Activated T-cell treated with anti-CD3 and anti-CD28 coated beads, Interleukin-2, amount 50 U/mL, for 4 hours (primary cell): Measurements from ENCODE around the gene DUSP11. TPM values are rescaled to one million over a fixed set of nuclear protein-coding genes. Genes with fewer than 3 reads are reported as not detected.

Experiments
- ATAC-seq, 2 donors: fragments of 200-7000 bp; cut with Tn5 transposase; one replicate each; pipeline ENCODE4 v1.10.0; 2021
- DNase-seq: peaks from one replicate; pipeline ENCODE4 v3.0.0-alpha.2; 2020
- H3K27me3 Mint-ChIP-seq: one replicate; pipeline ENCODE4 v1.8.0; 2021; ENCODE audit warnings: low read depth, mixed read lengths
- H3K36me3 Mint-ChIP-seq: one replicate; pipeline ENCODE4 v1.8.0; 2022; ENCODE audit warnings: mixed read lengths; ENCODE audit not compliant: insufficient read depth
- H3K4me1 Mint-ChIP-seq: one replicate; pipeline ENCODE4 v1.8.0; 2021; ENCODE audit warnings: low read depth, mixed read lengths
- H3K4me3 Mint-ChIP-seq: one replicate; pipeline ENCODE4 v1.8.0; 2021; ENCODE audit warnings: mild to moderate bottlenecking, moderate library complexity, mixed read lengths
- H3K9me3 Mint-ChIP-seq: one replicate; pipeline ENCODE4 v1.8.0; 2021; ENCODE audit warnings: mixed read lengths
- total RNA-seq, 3 donors: library from RNA; stranded (reverse); gene quantifications; one replicate each; pipeline ENCODE4 v1.2.1, GENCODE V29; 2021

The DUSP11 gene
- 10 to 100 TPM; 33.2 to 35.4 (median 34.2) TPM for total RNA-seq

GRCh38 chr2:73779467-73780236 lies at the start of gene DUSP11:
Gene DUSP11, minus strand, starts transcription at chr2:73780103. Its CDS starts 129 bp downstream, at chr2:73779974.
- H3K4me3 Mint-ChIP-seq: peak within 1 kb of the TSS; percentile 97
- peak; percentile 100 for ATAC-seq
- H3K27me3 Mint-ChIP-seq: peaks cover 6% of the 10 kb centered on the region
- H3K9me3 Mint-ChIP-seq: no peaks in the 10 kb centered on the region
- peaks cover 17% of the 10 kb centered on the region for H3K36me3 Mint-ChIP-seq
- peaks cover 28% of the 10 kb centered on the region for H3K4me1 Mint-ChIP-seq
- DNase-seq: peak; percentile 96

DNA sequence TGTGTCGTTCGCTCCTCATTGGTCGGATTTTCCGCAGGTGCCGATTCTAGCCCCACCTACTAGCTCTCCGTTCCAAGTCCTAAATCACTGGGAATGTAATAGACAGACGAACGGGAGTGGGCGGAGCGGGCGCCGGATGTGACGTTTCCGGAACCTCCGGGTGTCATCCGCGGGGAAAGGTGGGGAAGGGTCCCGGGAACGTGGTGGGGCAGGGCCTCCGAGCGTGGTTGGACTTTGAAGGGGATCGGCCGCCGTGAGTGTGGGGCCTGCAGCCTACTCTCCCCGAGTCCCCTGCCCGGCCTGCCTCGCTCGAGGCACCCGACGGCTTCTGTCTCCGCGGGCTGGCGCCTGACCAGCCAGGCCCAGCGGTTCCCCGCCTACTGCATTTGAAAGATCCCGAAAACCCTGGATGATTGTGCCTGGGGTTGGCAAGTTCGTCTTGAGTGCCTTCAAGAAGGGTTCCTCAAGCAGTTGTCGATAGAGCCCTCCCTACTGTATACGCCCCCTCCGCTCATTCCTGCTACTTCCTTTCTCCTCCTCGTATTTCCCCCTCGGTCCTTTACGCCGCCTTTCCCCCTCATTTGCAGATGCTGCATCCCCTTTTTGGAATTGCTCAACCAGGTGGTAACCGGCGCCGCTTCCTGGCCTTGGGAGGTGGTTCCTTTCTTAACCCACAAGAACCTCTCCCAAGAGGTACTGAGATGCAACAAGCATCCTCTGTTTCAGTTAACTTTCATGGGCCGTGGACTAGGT lies 49.1 kb upstream of the DUSP11 start, which contains the start of gene STAMBP:
STAMBP (plus strand) TSS at position 144 of the 753 bp plus-strand sequence. CDS start 1,896 bp downstream, outside the sequence.
- no peaks in the 10 kb centered on the region for H3K27me3 Mint-ChIP-seq
- H3K9me3 Mint-ChIP-seq: peaks cover 4% of the 10 kb centered on the region
- DNase-seq (peak; percentile 88), ATAC-seq (peak; percentile 48 to 68)
- H3K36me3 Mint-ChIP-seq: peaks cover 9% of the 10 kb centered on the region
- peak within 1 kb of the TSS; percentile 94 for H3K4me3 Mint-ChIP-seq
- H3K4me1 Mint-ChIP-seq: peaks cover 54% of the 10 kb centered on the region

DNA sequence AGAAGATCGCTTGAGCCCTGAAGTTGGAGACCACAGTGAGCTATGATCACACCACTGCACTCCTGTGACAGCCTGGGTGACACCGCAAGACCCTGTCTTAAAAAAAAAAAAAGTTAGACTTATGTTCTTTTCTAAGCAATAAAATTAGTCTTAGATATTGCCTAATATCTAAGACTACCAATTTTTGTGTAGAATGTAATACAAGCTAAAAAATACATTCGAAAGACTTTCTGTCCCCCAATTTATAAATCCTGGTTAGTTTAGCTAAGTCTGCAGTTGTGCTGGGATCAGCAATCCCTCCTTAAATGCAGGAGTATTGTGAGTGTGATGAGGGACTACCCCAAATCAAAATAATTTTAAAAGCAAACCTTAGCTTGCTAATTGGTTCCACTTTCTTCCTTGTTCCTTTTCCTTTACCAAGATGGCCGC lies 48.5 kb upstream of the DUSP11 start:
- Mint-ChIP-seq H3K9me3 (peaks cover 4% of the 10 kb centered on the region), H3K4me3 (peak overlapping the region; percentile 94), H3K4me1 (peaks cover 54% of the 10 kb centered on the region), H3K36me3 (peaks cover 9% of the 10 kb centered on the region), H3K27me3 (no peaks in the 10 kb centered on the region)
- DNase-seq (no peak), ATAC-seq (no peak)

GRCh38 chr2:73827660-73828388 lies 47.9 kb upstream of the DUSP11 start:
- H3K9me3 Mint-ChIP-seq: peaks cover 4% of the 10 kb centered on the region
- ATAC-seq (no peak), DNase-seq (no peak)
- H3K27me3 Mint-ChIP-seq: no peaks in the 10 kb centered on the region
- H3K36me3 Mint-ChIP-seq: peaks cover 8% of the 10 kb centered on the region
- H3K4me3 Mint-ChIP-seq: peak overlapping the region; percentile 94
- H3K4me1 Mint-ChIP-seq: peaks cover 50% of the 10 kb centered on the region

DNA sequence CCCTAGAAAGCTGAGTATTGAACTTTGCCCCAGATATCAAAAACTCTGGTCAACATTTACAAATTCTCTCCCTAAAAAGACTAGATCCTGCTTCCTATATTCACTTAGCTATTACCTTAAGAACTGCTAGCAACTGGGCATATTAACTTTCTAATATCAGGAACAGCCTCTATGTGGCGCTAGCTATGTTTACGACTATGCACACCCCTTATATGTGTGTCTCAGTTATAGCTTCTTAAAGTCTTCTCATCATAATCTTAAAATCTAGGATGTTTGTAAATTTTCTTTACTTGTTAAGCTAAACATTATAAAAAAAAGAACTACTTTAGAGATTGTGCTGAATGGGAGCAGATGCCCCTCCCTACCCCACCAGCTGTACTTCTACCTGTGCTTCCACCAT lies 47.1 kb upstream of the DUSP11 start:
- H3K27me3 Mint-ChIP-seq: no peaks in the 10 kb centered on the region
- ATAC-seq (no peak), DNase-seq (no peak)
- no peaks in the 10 kb centered on the region for H3K9me3 Mint-ChIP-seq
- peak overlapping the region; percentile 94 for H3K4me3 Mint-ChIP-seq
- peaks cover 44% of the 10 kb centered on the region for H3K4me1 Mint-ChIP-seq
- peaks cover 3% of the 10 kb centered on the region for H3K36me3 Mint-ChIP-seq

DNA sequence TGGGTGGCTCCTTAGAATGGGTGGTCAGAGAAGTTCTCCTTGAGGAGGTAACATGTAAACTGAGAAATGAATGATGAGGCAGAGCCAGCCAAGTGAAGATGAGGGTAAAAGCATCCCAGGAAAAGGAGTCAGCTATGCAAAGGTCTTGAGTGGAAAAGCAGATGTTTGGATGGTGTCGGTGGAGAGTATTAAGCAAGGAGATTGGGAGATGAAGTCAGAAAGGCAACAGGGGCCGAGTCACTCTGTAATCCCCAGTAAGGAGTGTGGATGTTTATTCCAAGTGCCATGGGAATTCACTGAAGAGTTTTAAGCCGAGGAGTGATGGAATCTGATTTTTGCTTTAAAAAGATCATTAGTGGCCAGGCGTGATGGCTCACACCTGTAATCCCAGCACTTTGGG lies 45.5 kb upstream of the DUSP11 start:
- Mint-ChIP-seq H3K9me3 (no peaks in the 10 kb centered on the region), H3K4me1 (peaks cover 45% of the 10 kb centered on the region), H3K36me3 (no peaks in the 10 kb centered on the region), H3K4me3 (no peak overlapping the region), H3K27me3 (peaks cover 2% of the 10 kb centered on the region)
- DNase-seq (no peak), ATAC-seq (no peak)

DNA sequence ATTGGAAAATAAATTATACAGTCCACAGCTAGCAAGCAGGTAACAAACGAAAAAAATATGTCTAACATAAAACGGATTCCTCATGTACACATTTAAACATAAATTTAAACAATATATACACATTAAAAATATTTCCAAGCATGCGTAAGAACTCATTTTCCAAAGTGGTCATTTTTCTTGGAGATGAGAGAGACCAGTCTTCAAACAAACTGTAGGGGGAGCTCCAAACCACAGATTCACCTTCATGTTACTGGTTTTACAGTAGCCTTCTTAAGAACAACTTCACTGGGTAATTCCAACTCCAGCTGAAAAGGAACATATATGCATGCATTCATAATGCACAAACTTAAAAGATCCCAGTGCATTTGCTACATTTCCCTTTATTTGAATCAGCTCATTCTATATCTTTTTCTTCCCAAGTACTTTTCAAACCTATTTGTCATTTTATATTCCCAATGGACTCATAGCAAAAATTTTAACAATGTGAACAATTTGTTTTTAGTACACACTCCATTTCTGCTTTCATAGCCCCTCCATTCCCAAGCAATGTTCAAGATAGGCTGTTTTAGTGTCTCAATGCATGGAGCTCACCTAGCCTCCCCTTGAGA lies 44.1 kb upstream of the DUSP11 start:
- Mint-ChIP-seq H3K4me1 (peaks cover 32% of the 10 kb centered on the region), H3K4me3 (no peak overlapping the region), H3K36me3 (no peaks in the 10 kb centered on the region), H3K27me3 (peaks cover 2% of the 10 kb centered on the region), H3K9me3 (no peaks in the 10 kb centered on the region)
- ATAC-seq: no peak
- no peak for DNase-seq

GRCh38 chr2:73823416-73823815 lies 43.5 kb upstream of the DUSP11 start:
- H3K27me3 Mint-ChIP-seq: peaks cover 2% of the 10 kb centered on the region
- DNase-seq: no peak
- H3K4me1 Mint-ChIP-seq: peaks cover 28% of the 10 kb centered on the region
- no peaks in the 10 kb centered on the region for H3K9me3 Mint-ChIP-seq
- no peak overlapping the region for H3K4me3 Mint-ChIP-seq
- ATAC-seq: no peak
- H3K36me3 Mint-ChIP-seq: no peaks in the 10 kb centered on the region

- Mint-ChIP-seq H3K9me3 (no peaks in the 10 kb centered on the region), H3K4me1 (peaks cover 25% of the 10 kb centered on the region), H3K27me3 (peaks cover 2% of the 10 kb centered on the region), H3K4me3 (no peak overlapping the region), H3K36me3 (no peaks in the 10 kb centered on the region)
- no peak for ATAC-seq
- no peak for DNase-seq
These were observed 43.1 kb upstream of the DUSP11 start for GRCh38 chr2:73822991-73823390.

GRCh38 chr2:73822276-73822675 lies 42.4 kb upstream of the DUSP11 start:
- Mint-ChIP-seq H3K27me3 (peaks cover 2% of the 10 kb centered on the region), H3K4me1 (peaks cover 18% of the 10 kb centered on the region), H3K4me3 (no peak overlapping the region), H3K36me3 (no peaks in the 10 kb centered on the region), H3K9me3 (no peaks in the 10 kb centered on the region)
- ATAC-seq (peak; percentile 30 to 42), DNase-seq (no peak)

- ATAC-seq: peak in 1 of 2 donors; percentile 29
- no peak for DNase-seq
- Mint-ChIP-seq H3K4me1 (peaks cover 17% of the 10 kb centered on the region), H3K4me3 (no peak overlapping the region), H3K9me3 (no peaks in the 10 kb centered on the region), H3K27me3 (peaks cover 2% of the 10 kb centered on the region), H3K36me3 (no peaks in the 10 kb centered on the region)
These were observed 41.8 kb upstream of the DUSP11 start for GRCh38 chr2:73821669-73822068.

DNA sequence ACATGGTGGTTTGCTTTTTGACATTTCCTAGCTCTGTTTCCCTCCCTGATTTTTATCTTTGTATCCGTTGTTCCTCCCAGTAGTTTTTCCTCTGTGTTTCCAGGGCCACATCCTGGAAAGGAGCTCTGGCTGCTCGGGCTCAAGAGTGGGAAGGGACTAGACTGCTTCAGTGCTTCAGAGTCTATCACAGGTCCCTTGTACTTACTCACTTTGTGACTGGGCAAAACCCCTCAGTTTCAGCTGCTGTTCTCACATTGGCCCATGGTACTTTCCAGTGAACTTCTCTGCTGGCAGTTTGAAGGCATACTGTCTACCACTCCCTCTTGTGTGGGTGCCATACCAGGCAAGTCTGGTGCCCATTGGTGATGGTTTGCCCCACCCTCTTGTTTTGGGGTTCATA lies 41.3 kb upstream of the DUSP11 start:
- H3K4me3 Mint-ChIP-seq: no peak overlapping the region
- H3K4me1 Mint-ChIP-seq: peaks cover 17% of the 10 kb centered on the region
- H3K27me3 Mint-ChIP-seq: peaks cover 2% of the 10 kb centered on the region
- DNase-seq (no peak), ATAC-seq (peak; percentile 91 to 93)
- H3K9me3 Mint-ChIP-seq: no peaks in the 10 kb centered on the region
- no peaks in the 10 kb centered on the region for H3K36me3 Mint-ChIP-seq

DNA sequence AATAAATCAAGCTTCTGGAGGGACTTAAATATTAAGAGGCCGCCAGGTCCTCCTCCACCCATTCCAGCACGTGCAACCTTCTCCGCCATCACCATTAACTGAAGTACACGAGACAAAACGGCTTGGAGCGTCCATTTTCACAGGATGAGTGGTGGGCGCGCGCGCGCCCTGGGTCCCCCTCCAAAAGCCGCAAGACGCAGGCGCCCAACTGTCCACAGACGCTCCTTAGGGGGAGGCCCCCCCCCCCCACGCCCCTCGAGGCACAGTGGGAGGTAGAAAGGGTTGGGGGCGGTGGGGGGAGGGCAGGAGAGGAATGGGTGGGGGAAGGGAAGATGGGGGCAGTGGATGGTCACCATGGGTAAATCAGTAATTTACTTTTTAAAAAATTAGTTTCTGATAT lies 38.4 kb upstream of the DUSP11 start:
- DNase-seq: no peak
- no peaks in the 10 kb centered on the region for H3K36me3 Mint-ChIP-seq
- peaks cover 13% of the 10 kb centered on the region for H3K27me3 Mint-ChIP-seq
- H3K4me3 Mint-ChIP-seq: no peak overlapping the region
- ATAC-seq: no peak
- peaks cover 13% of the 10 kb centered on the region for H3K4me1 Mint-ChIP-seq
- H3K9me3 Mint-ChIP-seq: no peaks in the 10 kb centered on the region

DNA sequence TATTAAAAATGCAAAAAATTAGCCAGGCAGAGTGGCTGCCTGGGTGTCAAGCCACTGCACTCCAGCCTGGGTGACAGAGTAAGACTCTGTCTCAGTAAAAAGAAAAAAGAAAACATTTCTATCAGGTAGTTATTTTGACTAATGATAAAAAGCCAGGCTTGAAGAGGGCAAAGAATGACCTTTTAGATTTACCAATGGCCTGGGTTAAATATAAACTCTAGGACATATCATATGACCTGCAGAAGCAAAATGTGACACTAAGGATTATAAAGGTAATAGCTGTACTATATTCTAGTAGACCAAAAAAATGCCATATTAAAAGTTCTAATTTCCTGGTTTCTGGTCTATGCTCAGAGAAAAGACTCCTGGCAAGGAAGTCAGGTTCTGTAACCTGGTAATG lies 32.7 kb upstream of the DUSP11 start:
- Mint-ChIP-seq H3K4me3 (no peak overlapping the region), H3K9me3 (no peaks in the 10 kb centered on the region), H3K27me3 (peaks cover 12% of the 10 kb centered on the region), H3K4me1 (no peaks in the 10 kb centered on the region), H3K36me3 (no peaks in the 10 kb centered on the region)
- DNase-seq (no peak), ATAC-seq (no peak)
